Lung (tissue), 12 donors: ENCODE measurements around the gene PLD5. TPM values are rescaled to one million over a fixed set of nuclear protein-coding genes. Genes with fewer than 3 reads are reported as not detected.

ENCODE experiments used
- ATAC-seq: fragments of 200-7000 bp; cut with Tn5 transposase; one replicate; pipeline ENCODE4 v1.9.1; 2020; ENCODE audit warnings: moderate number of reproducible peaks; ENCODE audit not compliant: insufficient read depth, low FRiP score
- DNase-seq, 3 donors: peaks; one replicate each; pipeline ENCODE4 v3.0.0-alpha.2; 2013 to 2017
- H3K27ac ChIP-seq, 2 donors: one replicate each; pipeline ENCODE4 v1.5.1; 2013; ENCODE audit warnings: mild to moderate bottlenecking in 2 of 2, moderate library complexity in 2 of 2, control low read depth in 1 of 2, inconsistent platforms in 1 of 2, low read depth in 1 of 2, low read length in 1 of 2
- H3K27me3 ChIP-seq, 3 donors: one replicate each; pipeline ENCODE4 v1.5.1; 2013; ENCODE audit warnings: low read length in 2 of 3; ENCODE audit not compliant: control insufficient read depth in 3 of 3, insufficient read depth in 3 of 3
- H3K36me3 ChIP-seq, 4 donors: one replicate each; pipeline ENCODE4 v1.5.1; 2013; ENCODE audit warnings: low read length in 4 of 4, mild to moderate bottlenecking in 1 of 4, moderate library complexity in 1 of 4; ENCODE audit not compliant: control insufficient read depth in 4 of 4, insufficient read depth in 4 of 4
- H3K4me1 ChIP-seq, 5 donors: one replicate each; pipeline ENCODE4 v1.5.1; 2013; ENCODE audit warnings: low read length in 5 of 5, mild to moderate bottlenecking in 2 of 5, moderate library complexity in 1 of 5; ENCODE audit not compliant: control insufficient read depth in 5 of 5, insufficient read depth in 5 of 5
- H3K4me3 ChIP-seq: one replicate; pipeline ENCODE4 v1.5.1; 2013; ENCODE audit warnings: mild to moderate bottlenecking, control low read depth, moderate library complexity
- H3K9ac ChIP-seq, 2 donors: one replicate each; pipeline ENCODE4 v1.5.1; 2013; ENCODE audit warnings: low read length in 2 of 2, control low read depth in 1 of 2; ENCODE audit not compliant: insufficient read depth in 1 of 2
- H3K9me3 ChIP-seq, 4 donors: one replicate each; pipeline ENCODE4 v1.5.1; 2013; ENCODE audit warnings: low read length in 3 of 4, mild to moderate bottlenecking in 1 of 4, moderate library complexity in 1 of 4; ENCODE audit not compliant: control insufficient read depth in 4 of 4, insufficient read depth in 3 of 4
- CTCF ChIP-seq: IDR thresholded peaks from 2 replicates; pipeline ENCODE4 v1.5.1; 2012; ENCODE audit warnings: mild to moderate bottlenecking; ENCODE audit errors: control extremely low read depth, extremely low read depth
- WGBS, 2 donors: extraction: QIAGEN DNeasy Blood & Tissue Kit; methylation state at CpG; one replicate each; pipeline ENCODE4 v1.1.7; 2013; 5-methylcytosine and 5-hydroxymethylcytosine counted together
- polyA plus RNA-seq, 2 donors: library from polyadenylated mRNA; stranded (reverse); fragments of 200-250 nt; gene quantifications; one replicate each; pipeline ENCODE4 v1.2.1, GENCODE V29; 2013
- total RNA-seq, 2 donors: library from RNA; depleted of rRNA in 1 of 2; stranded (reverse); fragments of >200 nt in 1 of 2; gene quantifications; one replicate each; pipeline ENCODE4 v1.2.1, GENCODE V29; 2014 to 2021
- donor health status: control.
- donor health status: control.
- donor health status: Bipolar disorder and iron deficiency.
- donor health status: healthy.
- donor health status: DM: yes; HTN: yes; CAD: no.

Gene PLD5
- total and polyA plus RNA-seq, 4 donors = 0.09 to 0.43 (median 0.28) TPM

- 85 to 88% methylated on average over 6 of the region's 6 CpGs for WGBS, 2 donors
- ATAC-seq = no peak
- TF ChIP-seq CTCF = no peak
Observed at GRCh38 chr1:242240691-242241090, 283.8 kb downstream of the PLD5 start.

GRCh38 chr1:242240077-242240476 is 284.4 kb downstream of the PLD5 start:
- TF ChIP-seq CTCF = no peak
- 62 to 74% methylated on average over 4 of the region's 4 CpGs for WGBS, 2 donors
- Histone ChIP-seq H3K9me3 (peaks cover 0 to 4% (median 1%) of the 10 kb centered on the region in 4 donors), H3K27me3 (no peaks in the 10 kb centered on the region), H3K4me3 (no peak overlapping the region), H3K27ac (no peak overlapping the region), H3K9ac (no peak overlapping the region), H3K4me1 (peaks cover 0 to 9% (median 2%) of the 10 kb centered on the region in 5 donors), H3K36me3 (no peaks in the 10 kb centered on the region)
- DNase-seq (peak; percentile 31 to 70 (median 54)), ATAC-seq (no peak)

More at GRCh38 chr1:242240691-242241090, 283.8 kb downstream of the PLD5 start:
- Histone ChIP-seq H3K9ac (no peak overlapping the region), H3K27ac (no peak overlapping the region), H3K4me1 (peaks cover 0 to 9% (median 5%) of the 10 kb centered on the region in 5 donors), H3K4me3 (no peak overlapping the region), H3K9me3 (peaks cover 0 to 4% (median 0%) of the 10 kb centered on the region in 4 donors), H3K36me3 (no peaks in the 10 kb centered on the region), H3K27me3 (no peaks in the 10 kb centered on the region)
- DNase-seq = no peak

- no peaks in the 10 kb centered on the region for H3K27me3 ChIP-seq
- no peak for TF ChIP-seq CTCF
- no peak for DNase-seq
- no peak overlapping the region for H3K4me3 ChIP-seq
- no peaks in the 10 kb centered on the region for H3K36me3 ChIP-seq
- 70 to 85% methylated on average over 7 of the region's 7 CpGs for WGBS, 2 donors
- H3K27ac ChIP-seq = no peak overlapping the region
- peaks cover 0 to 9% (median 2%) of the 10 kb centered on the region in 5 donors for H3K4me1 ChIP-seq
- H3K9me3 ChIP-seq = peaks cover 0 to 6% (median 2%) of the 10 kb centered on the region in 4 donors
- no peak overlapping the region for H3K9ac ChIP-seq
- ATAC-seq = no peak
Observed at GRCh38 chr1:242239398-242239797, 285.1 kb downstream of the PLD5 start.

GRCh38 chr1:242237051-242237450 is 287.4 kb downstream of the PLD5 start:
- Histone ChIP-seq H3K9me3 (peaks cover 0 to 6% (median 2%) of the 10 kb centered on the region in 4 donors), H3K27me3 (no peaks in the 10 kb centered on the region), H3K9ac (no peak overlapping the region), H3K4me1 (peaks cover 0 to 5% (median 0%) of the 10 kb centered on the region in 5 donors), H3K4me3 (no peak overlapping the region), H3K36me3 (no peaks in the 10 kb centered on the region), H3K27ac (no peak overlapping the region)
- 64 to 76% methylated on average over 1 of the region's 1 CpG for WGBS, 2 donors
- DNase-seq = no peak
- no peak for ATAC-seq
- no peak for TF ChIP-seq CTCF
